Calu3 (cell line): Measurements from ENCODE around the gene CCR7. TPM values are rescaled to one million over a fixed set of nuclear protein-coding genes. Genes with fewer than 3 reads are reported as not detected.
A peak's percentile ranks its signal among the peaks of the same experiment; 100 is the strongest.

ENCODE experiments used
- BruUV-seq: library from RNA; stranded (reverse); fragments of 400-500 nt; replicated peaks from 2 replicates; lab custom pipeline; 2021; lab: Mats Ljungman, UMichigan
- CTCF ChIA-PET: fragments of 300-600 bp; sonication (Branson Sonifier 250); formaldehyde crosslinking; loops from one replicate; lab custom pipeline; 2022; ENCODE audit warnings: antibody characterized with exemption; lab: Charles Lee
- DNase-seq: peaks from one replicate; pipeline ENCODE4 v3.0.0; 2022
- H3K27ac Mint-ChIP-seq: one replicate; pipeline ENCODE4 v1.8.0; 2022; ENCODE audit warnings: mixed read lengths; ENCODE audit not compliant: unreplicated experiment
- H3K27me3 Mint-ChIP-seq: one replicate; pipeline ENCODE4 v1.8.0; 2022; ENCODE audit warnings: mixed read lengths; ENCODE audit not compliant: unreplicated experiment
- H3K36me3 Mint-ChIP-seq: one replicate; pipeline ENCODE4 v1.8.0; 2022; ENCODE audit warnings: mild to moderate bottlenecking, moderate library complexity, mixed read lengths; ENCODE audit not compliant: insufficient read depth, unreplicated experiment
- H3K4me1 Mint-ChIP-seq: one replicate; pipeline ENCODE4 v1.8.0; 2022; ENCODE audit warnings: mild to moderate bottlenecking, low read depth, mixed read lengths; ENCODE audit not compliant: unreplicated experiment
- H3K4me3 Mint-ChIP-seq: one replicate; pipeline ENCODE4 v1.8.0; 2022; ENCODE audit warnings: mild to moderate bottlenecking, low read depth, moderate library complexity, mixed read lengths; ENCODE audit not compliant: unreplicated experiment
- H3K9me3 Mint-ChIP-seq: one replicate; pipeline ENCODE4 v1.8.0; 2022; ENCODE audit warnings: low read depth, mixed read lengths; ENCODE audit not compliant: unreplicated experiment
- CTCF ChIP-seq: fragments of 200-600 bp; IDR thresholded peaks from one replicate; pipeline ENCODE4 v1.8.0; 2022; ENCODE audit warnings: antibody characterized with exemption; ENCODE audit not compliant: unreplicated experiment
- intact Hi-C: fragments of 100-400 bp; cut with micrococcal nuclease; formaldehyde crosslinking; loops from one replicate; pipeline ENCODE4 v1.10.0; 2022; ENCODE audit not compliant: unreplicated experiment
- total RNA-seq: library from RNA; stranded (reverse); gene quantifications from 2 replicates; pipeline ENCODE4 v1.2.3, GENCODE V29; 2022

Gene CCR7
- total RNA-seq, 1 experiment from 2014 or later, result not detected

- peaks cover 3% of the 10 kb centered on the region for H3K9me3 Mint-ChIP-seq
- H3K27me3 Mint-ChIP-seq, result peaks cover 26% of the 10 kb centered on the region
- H3K4me1 Mint-ChIP-seq, result peaks cover 65% of the 10 kb centered on the region
- no TSS peak for BruUV-seq
- intact Hi-C loops, result loop anchor here (1.0 to 2.0 kb wide), 2 partner anchors 44 to 68 kb away; no protein-coding TSS in a partner anchor
- peaks cover 14% of the 10 kb centered on the region for H3K36me3 Mint-ChIP-seq
- CTCF ChIA-PET, result interaction anchor here (0.5 to 68.2 kb wide), 27 partner anchors 10 to 1069 kb away, joined by 3 to 4142 read pairs (median 5); partner anchors contain the start of genes CCR7, IGFBP4, IKZF3 and PGAP3
- peak overlapping the region; percentile 1 for H3K27ac Mint-ChIP-seq
- TF ChIP-seq CTCF, result no peak
- peak; percentile 94 for DNase-seq
- no peak overlapping the region for H3K4me3 Mint-ChIP-seq
Observed at GRCh38 chr17:40516581-40517285, 48.5 kb downstream of the CCR7 start.

GRCh38 chr17:40515491-40516041, 49.7 kb downstream of the CCR7 start:
- Mint-ChIP-seq H3K36me3 (peaks cover 14% of the 10 kb centered on the region), H3K27ac (no peak overlapping the region), H3K4me3 (no peak overlapping the region), H3K27me3 (peaks cover 35% of the 10 kb centered on the region), H3K4me1 (peaks cover 76% of the 10 kb centered on the region), H3K9me3 (peaks cover 3% of the 10 kb centered on the region)
- CTCF ChIA-PET, result interaction anchor here (0.6 to 68.2 kb wide), 5 partner anchors 15 to 631 kb away, joined by 3 to 4142 read pairs (median 3); partner anchors contain the start of genes IGFBP4 and TNS4
- no peak for TF ChIP-seq CTCF
- BruUV-seq, result no TSS peak
- intact Hi-C loops, result loop anchor here (1.0 to 2.0 kb wide), 2 partner anchors 45 to 67 kb away; no protein-coding TSS in a partner anchor
- no peak for DNase-seq

GRCh38 chr17:40515011-40515410, 50.3 kb downstream of the CCR7 start:
- DNase-seq, result no peak
- Mint-ChIP-seq H3K36me3 (peaks cover 14% of the 10 kb centered on the region), H3K27me3 (peaks cover 35% of the 10 kb centered on the region), H3K27ac (no peak overlapping the region), H3K4me1 (peaks cover 80% of the 10 kb centered on the region), H3K4me3 (no peak overlapping the region), H3K9me3 (peaks cover 3% of the 10 kb centered on the region)
- intact Hi-C loops, result no loop called here
- TF ChIP-seq CTCF, result no peak
- CTCF ChIA-PET, result interaction anchor here (0.6 to 68.2 kb wide), 7 partner anchors 9 to 90 kb away, joined by 3 to 4142 read pairs (median 3); partner anchors contain the start of genes IGFBP4 and TNS4
- no TSS peak for BruUV-seq

GRCh38 chr17:40514013-40514875, 51.0 kb downstream of the CCR7 start:
- Mint-ChIP-seq H3K27me3 (peaks cover 40% of the 10 kb centered on the region), H3K4me1 (peaks cover 79% of the 10 kb centered on the region), H3K9me3 (peaks cover 3% of the 10 kb centered on the region), H3K27ac (no peak overlapping the region), H3K36me3 (peaks cover 14% of the 10 kb centered on the region), H3K4me3 (no peak overlapping the region)
- CTCF ChIA-PET, result interaction anchor here (0.6 to 68.2 kb wide), 13 partner anchors 10 to 891 kb away, joined by 3 to 4142 read pairs (median 4); partner anchors contain the start of genes IGFBP4, TNS4 and TOP2A
- no peak for TF ChIP-seq CTCF
- BruUV-seq, result no TSS peak
- intact Hi-C loops, result no loop called here
- DNase-seq, result no peak
